ENCODE results near the gene GSTM4. TPM values are rescaled to one million over a fixed set of nuclear protein-coding genes. Genes with fewer than 3 reads are reported as not detected.
"Not testable (repeated sequence)": the region's sequence is repeated elsewhere in the genome, so short reads cannot be mapped to it uniquely, and the experiment has no call there.

GSTM4 gene
- total RNA-seq, 1 donor from 2014 or later = 37.3 TPM

- DNase-seq; ATAC-seq (ENCODE audit: poor library complexity); intact Hi-C loops (cut with DNase I): not testable (repeated sequence)
Measured at GRCh38 chr1:109685399-109685798, 29.5 kb downstream of the GSTM4 start.

DNA sequence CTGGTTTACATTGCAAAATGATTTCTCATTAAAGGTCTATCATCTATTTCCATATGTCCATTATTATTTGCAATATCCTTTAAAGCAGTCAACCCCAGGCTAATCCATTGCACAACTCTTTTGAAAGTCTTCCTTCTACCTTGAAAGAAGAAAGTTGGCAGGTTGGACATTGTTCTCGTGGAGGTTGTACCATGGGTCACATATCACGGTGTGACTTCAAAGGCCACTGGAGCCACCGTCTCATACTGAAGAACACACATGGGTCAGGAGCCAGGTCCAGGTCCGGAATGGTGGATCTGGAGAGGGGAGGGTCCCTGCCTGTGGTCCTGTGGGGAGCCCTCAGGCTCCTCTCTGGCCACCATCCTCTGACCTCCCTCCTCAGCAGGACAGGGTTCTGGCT lies 30.0 kb downstream of the GSTM4 start:
- intact Hi-C loops (cut with DNase I); ATAC-seq (ENCODE audit: poor library complexity); DNase-seq: not testable (repeated sequence)

DNA sequence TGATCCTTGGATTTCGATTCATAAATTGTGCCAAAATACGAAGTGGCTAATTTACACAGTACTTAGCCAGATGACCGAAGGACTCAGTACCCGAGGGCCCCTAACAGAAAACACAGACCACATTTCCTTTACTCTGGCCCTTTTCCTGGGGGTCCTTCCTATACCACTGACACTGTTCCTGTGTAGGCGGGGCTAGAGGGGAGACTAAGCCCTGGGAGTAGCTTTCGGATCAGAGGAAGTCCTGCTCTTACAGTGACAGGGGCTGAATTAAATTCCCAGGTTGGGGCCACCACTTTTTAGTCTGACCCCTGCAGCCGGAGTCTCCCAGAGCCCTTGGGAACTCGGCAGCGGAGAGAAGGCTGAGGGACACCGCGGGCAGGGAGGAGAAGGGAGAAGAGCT lies 31.2 kb downstream of the GSTM4 start:
- ATAC-seq (ENCODE audit: poor library complexity); DNase-seq; intact Hi-C loops (cut with DNase I): not testable (repeated sequence)

DNA sequence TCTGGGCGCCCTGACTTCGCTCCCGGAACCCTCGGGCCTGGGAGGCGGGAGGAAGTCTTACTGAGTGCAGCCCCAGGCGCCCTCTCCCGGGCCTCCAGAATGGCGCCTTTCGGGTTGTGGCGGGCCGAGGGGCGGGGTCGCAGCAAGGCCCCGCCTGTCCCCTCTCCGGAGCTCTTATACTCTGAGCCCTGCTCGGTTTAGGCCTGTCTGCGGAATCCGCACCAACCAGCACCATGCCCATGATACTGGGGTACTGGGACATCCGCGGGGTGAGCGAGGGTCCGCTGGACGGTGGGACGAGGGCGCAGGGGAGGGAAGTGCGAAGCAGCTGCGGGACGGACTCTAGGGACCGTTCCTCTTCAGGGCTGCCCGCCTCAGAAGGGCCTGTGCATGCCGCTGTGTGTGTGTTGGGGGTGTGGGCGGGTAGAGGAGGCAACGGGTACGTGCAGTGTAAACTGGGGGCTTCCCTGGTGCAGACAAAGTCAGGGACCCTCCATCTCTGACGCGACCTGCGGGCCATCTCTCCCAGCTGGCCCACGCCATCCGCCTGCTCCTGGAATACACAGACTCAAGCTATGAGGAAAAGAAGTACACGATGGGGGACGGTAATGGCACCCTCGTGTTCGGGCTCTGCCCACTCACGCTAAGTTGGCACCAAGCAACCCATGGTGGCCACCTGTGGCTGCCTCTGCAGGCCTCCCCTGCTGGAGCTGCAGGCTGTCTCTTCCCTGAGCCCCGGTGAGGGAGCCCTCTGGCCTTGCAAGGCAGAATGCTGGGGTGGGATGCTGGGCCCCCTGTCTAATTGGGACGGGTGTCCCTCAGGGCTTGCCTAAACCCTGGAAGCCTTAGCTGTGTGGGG lies 32.0 kb downstream of the GSTM4 start, which contains the start of gene GSTM1:
Gene GSTM1 (plus strand): TSS at position 177 of the 859 bp plus-strand sequence. CDS start 57 bp downstream, at position 234.
- ATAC-seq (ENCODE audit: poor library complexity) = no peak
- DNase-seq = no peak
- intact Hi-C loops (cut with DNase I) = no loop called here

- ATAC-seq (ENCODE audit: poor library complexity) (no peak), DNase-seq (no peak)
- intact Hi-C loops (cut with DNase I) = no loop called here
Measured at GRCh38 chr1:109689844-109690405, 34.0 kb downstream of the GSTM4 start.

DNA sequence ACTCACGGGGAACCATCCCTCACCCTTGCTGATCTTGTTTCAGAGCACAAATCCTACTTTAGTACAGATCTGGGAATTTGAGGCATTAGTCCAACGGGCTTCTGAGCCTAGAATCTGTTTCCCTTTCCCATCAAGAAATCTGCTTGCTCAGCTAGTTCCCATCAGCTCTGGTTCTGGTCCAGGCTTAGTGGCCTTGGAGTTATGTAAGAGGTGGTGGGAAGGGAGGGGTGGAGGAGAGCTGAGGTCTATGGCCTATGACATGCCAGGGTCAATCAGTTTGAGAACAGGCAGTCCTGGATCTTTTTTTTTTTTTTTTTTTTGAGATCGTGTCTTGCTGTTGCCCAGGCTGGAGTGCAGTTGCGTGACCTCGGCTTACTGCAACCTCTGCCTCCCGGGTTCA lies 35.9 kb downstream of the GSTM4 start:
- no peak for DNase-seq
- no peak for ATAC-seq (ENCODE audit: poor library complexity)
- intact Hi-C loops (cut with DNase I) = no loop called here

DNA sequence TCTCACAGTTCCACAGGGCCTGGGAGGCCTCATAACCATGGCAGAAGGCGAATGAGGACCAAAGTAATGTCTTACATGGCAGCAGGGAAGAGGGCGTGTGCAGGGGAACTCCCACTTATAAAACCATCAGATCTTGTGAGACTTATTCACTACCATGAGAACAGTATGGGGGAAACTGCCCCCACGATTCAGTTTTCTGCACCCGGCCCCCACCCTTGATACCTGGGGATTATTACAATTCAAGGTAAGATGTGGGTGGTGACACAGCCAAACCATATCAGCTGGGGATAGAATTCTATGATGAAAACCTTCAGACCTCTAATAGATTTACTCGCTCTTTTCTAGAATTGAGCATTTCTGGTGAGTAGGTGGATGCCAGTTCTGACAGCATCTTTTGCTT lies 38.5 kb downstream of the GSTM4 start:
- intact Hi-C loops (cut with DNase I); ATAC-seq (ENCODE audit: poor library complexity); DNase-seq: not testable (repeated sequence)

DNA sequence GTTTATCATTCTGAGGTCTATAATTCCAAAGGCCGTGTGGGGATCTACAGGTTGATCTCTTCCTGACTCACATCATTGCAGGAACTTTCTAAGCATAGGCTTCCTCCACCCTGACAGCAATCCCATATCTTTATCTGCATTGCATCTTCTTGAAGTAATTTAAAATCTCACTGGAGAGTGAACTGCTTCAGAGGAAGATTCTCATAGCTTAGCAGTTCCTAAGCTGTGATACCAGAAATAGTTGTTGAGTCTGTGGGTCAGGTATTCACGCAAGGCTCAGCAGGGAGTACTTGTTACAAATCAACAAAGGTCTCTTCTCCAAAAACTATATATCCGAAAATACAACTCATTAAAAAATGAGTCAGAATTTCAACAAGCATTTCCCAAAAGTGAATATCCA lies 39.2 kb downstream of the GSTM4 start:
- DNase-seq; ATAC-seq (ENCODE audit: poor library complexity); intact Hi-C loops (cut with DNase I): not testable (repeated sequence)

DNA sequence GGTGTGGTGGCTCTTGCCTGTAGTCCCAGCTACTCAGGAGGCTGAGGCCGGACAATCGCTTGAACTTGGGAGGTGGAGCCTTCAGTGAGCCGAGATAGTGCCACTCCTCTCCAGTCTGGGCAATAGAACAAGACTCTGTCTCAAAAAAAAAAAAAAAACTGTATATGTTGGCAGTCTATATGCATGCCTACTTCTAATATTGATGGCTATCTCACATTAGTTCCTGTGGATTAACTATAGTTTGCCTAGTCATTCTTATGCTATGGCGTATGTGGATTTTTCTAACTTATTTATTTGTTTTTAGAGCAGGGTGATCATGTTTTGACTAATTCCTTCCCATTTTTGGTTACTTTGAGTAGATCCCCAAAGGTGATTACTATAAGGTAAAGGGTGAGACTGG lies 41.2 kb downstream of the GSTM4 start:
- intact Hi-C loops (cut with DNase I) = no loop called here

DNA sequence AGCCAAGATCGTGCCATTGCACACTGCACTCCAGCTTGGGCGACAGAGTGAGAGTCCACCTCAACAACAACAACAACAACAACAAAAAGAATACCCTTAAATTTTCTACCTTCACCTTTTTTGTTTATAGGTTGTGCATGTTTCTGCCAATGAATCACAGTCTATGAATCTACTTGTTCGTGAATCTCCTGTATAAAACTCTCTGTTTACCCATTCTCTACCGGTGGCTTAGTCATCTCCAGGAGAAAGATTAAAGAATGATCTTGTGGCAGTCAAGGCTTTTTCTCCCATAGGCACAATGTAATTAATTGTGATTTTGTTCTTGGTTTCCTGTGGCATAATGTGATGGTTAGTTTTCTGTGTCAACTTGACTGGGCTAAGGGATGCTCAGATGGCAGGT lies 42.0 kb downstream of the GSTM4 start:
- ATAC-seq (ENCODE audit: poor library complexity); intact Hi-C loops (cut with DNase I); DNase-seq: not testable (repeated sequence)

More for the DNA sequence above, 41.2 kb downstream of the GSTM4 start:
- ATAC-seq (ENCODE audit: poor library complexity) (no peak), DNase-seq (no peak)

GRCh38 chr1:109702940-109703339 lies 47.0 kb downstream of the GSTM4 start:
- intact Hi-C loops (cut with DNase I); DNase-seq; ATAC-seq (ENCODE audit: poor library complexity): not testable (repeated sequence)

GRCh38 chr1:109704173-109704572 lies 48.3 kb downstream of the GSTM4 start:
- intact Hi-C loops (cut with DNase I) = no loop called here
- DNase-seq (no peak), ATAC-seq (ENCODE audit: poor library complexity) (no peak)

DNA sequence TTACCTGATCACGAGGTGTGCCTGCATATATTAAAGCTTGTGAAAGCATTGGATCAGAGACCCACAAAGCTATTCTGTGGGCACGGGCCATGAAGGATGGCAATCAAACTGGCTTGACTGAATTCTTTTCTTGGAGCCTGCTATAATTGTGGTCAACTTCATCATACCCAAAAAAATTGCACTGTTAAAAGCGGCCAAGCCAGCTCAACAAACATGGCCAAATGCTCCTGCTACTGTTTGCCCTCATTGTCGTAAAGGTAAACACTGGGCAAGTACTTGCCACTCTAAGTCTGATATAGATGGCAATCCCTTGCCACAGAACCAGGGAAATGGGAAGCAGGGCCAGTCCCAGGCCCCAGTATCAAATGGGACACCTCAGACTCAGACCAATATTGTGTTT lies 49.5 kb downstream of the GSTM4 start:
- intact Hi-C loops (cut with DNase I) = no loop called here

GRCh38 chr1:109708949-109709348 lies 53.0 kb downstream of the GSTM4 start:
- intact Hi-C loops (cut with DNase I); ATAC-seq (ENCODE audit: poor library complexity); DNase-seq: not testable (repeated sequence)

More for the DNA sequence above, 49.5 kb downstream of the GSTM4 start:
- DNase-seq (no peak), ATAC-seq (ENCODE audit: poor library complexity) (no peak)

- intact Hi-C loops (cut with DNase I) = loop anchor here (10.0 kb wide), 1 partner anchor 55 kb away; the partner anchor contains the start of gene EPS8L3
- DNase-seq; ATAC-seq (ENCODE audit: poor library complexity): not testable (repeated sequence)
Measured at GRCh38 chr1:109709822-109710221, 53.9 kb downstream of the GSTM4 start.

Other genes starting within 250 kb of the GSTM4 start
- gene PSMA5, start 229.7 kb upstream of the GSTM4 start, total RNA-seq = 56.8 TPM
- 28.9 TPM for gene SYPL2, start 189.6 kb upstream of the GSTM4 start, total RNA-seq
- gene ATXN7L2, start 172.2 kb upstream of the GSTM4 start, total RNA-seq = 2.4 TPM
- gene CYB561D1, start 162.0 kb upstream of the GSTM4 start, total RNA-seq = 5.3 TPM
- gene AMIGO1, start 146.4 kb upstream of the GSTM4 start, total RNA-seq = 19.3 TPM
- 0.32 TPM for gene GPR61, start 116.2 kb upstream of the GSTM4 start, total RNA-seq
- 2.4 TPM for gene GNAI3, start 107.5 kb upstream of the GSTM4 start, total RNA-seq
- gene GNAT2, start 36.5 kb upstream of the GSTM4 start, total RNA-seq = not detected
- gene AMPD2, start 36.3 kb upstream of the GSTM4 start, total RNA-seq = 11.5 TPM
- 70.8 TPM for gene GSTM2, start 12.0 kb downstream of the GSTM4 start, total RNA-seq
- gene GSTM1, start 31.7 kb downstream of the GSTM4 start, total RNA-seq = not detected
- gene GSTM5, start 56.2 kb downstream of the GSTM4 start, total RNA-seq = 2.6 TPM
- 112 TPM for gene GSTM3, start 84.9 kb downstream of the GSTM4 start, total RNA-seq
- gene EPS8L3, start 107.8 kb downstream of the GSTM4 start, total RNA-seq = not detected

All from Right ventricle myocardium superior (tissue), 1 donor.